ENCODE results near the gene MAPK8. TPM values are rescaled to one million over a fixed set of nuclear protein-coding genes. Genes with fewer than 3 reads are reported as not detected.

Gene MAPK8
- 54.3 TPM for total RNA-seq

DNA sequence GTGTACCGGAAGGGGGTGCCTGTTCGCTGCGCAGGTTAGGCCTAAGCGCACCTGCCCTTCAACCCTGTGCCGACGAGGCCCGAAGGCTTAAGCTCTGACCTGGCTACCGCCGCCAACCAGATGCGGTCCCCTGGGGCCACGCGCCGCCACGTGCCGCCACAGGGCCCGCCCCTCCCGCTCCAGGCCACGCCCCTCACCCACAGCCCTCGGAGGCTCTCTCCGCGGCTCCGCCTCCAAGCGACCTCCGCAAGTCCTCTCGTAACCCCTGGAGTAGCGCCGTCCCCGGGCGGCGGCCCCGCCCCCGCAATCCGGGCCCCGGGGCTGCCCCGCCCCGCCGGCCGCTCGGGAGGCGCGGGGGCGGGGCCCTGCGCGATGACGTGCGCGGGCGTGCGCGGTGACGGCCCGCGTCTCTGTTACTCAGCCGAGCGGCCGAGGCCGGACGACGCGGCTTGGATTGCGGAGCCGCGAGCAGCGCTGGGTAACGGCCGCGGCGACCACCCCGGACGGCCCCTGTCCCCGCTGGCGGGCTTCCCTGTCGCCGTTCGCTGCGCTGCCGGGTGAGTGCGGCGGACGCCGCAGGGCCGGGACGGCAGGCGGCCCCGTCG, at the start of gene MAPK8:
Gene MAPK8 (plus strand): TSS at position 413 of the 605 bp plus-strand sequence. CDS start 94,984 bp downstream, outside the sequence.
- Histone ChIP-seq H3K27ac (peak within 1 kb of the TSS; percentile 92), H3K4me1 (peaks cover 29% of the 10 kb centered on the region), H3K36me3 (no peaks in the 10 kb centered on the region), H3K9me3 (no peaks in the 10 kb centered on the region), H3K4me3 (peak within 1 kb of the TSS; percentile 70 to 78), H3K27me3 (no peaks in the 10 kb centered on the region)
- TF ChIP-seq, protein P1, sequence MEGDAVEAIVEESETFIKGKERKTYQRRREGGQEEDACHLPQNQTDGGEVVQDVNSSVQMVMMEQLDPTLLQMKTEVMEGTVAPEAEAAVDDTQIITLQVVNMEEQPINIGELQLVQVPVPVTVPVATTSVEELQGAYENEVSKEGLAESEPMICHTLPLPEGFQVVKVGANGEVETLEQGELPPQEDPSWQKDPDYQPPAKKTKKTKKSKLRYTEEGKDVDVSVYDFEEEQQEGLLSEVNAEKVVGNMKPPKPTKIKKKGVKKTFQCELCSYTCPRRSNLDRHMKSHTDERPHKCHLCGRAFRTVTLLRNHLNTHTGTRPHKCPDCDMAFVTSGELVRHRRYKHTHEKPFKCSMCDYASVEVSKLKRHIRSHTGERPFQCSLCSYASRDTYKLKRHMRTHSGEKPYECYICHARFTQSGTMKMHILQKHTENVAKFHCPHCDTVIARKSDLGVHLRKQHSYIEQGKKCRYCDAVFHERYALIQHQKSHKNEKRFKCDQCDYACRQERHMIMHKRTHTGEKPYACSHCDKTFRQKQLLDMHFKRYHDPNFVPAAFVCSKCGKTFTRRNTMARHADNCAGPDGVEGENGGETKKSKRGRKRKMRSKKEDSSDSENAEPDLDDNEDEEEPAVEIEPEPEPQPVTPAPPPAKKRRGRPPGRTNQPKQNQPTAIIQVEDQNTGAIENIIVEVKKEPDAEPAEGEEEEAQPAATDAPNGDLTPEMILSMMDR (IDR thresholded peaks at IDR 0.05), result no peak
- peak; percentile 74 to 93 for TF ChIP-seq POLR2A (IDR thresholded peaks at IDR 0.05)
- TF ChIP-seq POLR2AphosphoS5 (IDR thresholded peaks at IDR 0.05; ENCODE audit: insufficient read depth in 1 of 2, low read depth in 1 of 2), result peak in 1 of 2 donors; percentile 21
- DNase-seq (ENCODE audit: extremely low spot score in 2 of 2), result no peak
- intact Hi-C loops (cut with DNase I), result no loop called here

DNA sequence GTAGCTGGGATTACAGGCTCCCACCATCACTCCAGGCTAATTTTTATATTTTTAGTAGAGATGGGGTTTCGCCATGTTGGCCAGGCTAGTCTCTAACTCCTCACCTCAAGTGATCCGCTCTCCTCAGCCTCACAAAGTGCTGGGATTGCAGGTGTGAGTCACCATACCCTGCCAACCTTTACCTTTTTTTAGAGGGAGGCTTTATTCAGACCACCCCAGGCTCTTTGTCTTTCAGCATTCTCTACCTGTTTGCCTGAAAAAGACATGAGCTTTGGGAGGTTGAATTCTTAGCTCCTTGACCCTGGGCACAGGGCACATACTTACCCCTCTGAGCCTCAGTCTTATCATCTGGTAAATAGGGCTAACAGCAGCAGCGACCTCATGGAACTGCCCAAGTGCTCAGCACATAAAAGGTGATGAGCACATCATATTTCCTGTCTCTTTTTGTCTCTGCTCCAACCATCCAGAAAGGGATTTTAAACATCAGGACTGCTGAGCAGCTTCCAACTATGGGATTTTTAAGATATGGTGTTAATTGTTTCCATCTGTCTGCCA, 49.0 kb upstream of the MAPK8 start:
- no peak overlapping the region for H3K27ac ChIP-seq
- intact Hi-C loops (cut with DNase I), result no loop called here
- no peaks in the 10 kb centered on the region for H3K9me3 ChIP-seq
- no peaks in the 10 kb centered on the region for H3K4me1 ChIP-seq
- H3K36me3 ChIP-seq, result no peaks in the 10 kb centered on the region
- TF ChIP-seq POLR2A (IDR thresholded peaks at IDR 0.05) (no peak), POLR2AphosphoS5 (IDR thresholded peaks at IDR 0.05; ENCODE audit: insufficient read depth in 1 of 2, low read depth in 1 of 2) (no peak)
- TF ChIP-seq, protein P1 (IDR thresholded peaks at IDR 0.05), result no peak
- no peak for DNase-seq (ENCODE audit: extremely low spot score in 2 of 2)
- H3K27me3 ChIP-seq, result no peaks in the 10 kb centered on the region
- H3K4me3 ChIP-seq, result no peak overlapping the region

DNA sequence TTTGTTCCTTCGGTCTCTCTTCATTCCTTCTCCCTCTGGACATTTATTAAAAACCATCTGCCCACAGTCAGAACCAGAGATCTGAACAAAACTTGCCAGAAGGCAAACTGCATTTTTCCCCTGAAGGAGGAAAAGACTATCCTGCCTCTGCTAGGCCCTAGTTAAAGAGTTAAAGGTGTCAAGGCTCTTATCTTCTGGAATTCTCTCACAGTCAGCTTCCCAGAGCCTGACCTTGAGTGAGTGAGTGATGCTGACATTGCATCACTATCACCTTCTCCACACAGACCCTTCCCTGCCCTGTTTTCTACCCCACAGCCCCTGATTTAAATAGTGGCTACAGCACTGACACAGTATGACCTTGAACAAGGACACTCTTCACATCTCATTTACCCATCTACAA, 48.4 kb upstream of the MAPK8 start:
- no peak for DNase-seq (ENCODE audit: extremely low spot score in 2 of 2)
- Histone ChIP-seq H3K4me3 (no peak overlapping the region), H3K27ac (no peak overlapping the region), H3K4me1 (no peaks in the 10 kb centered on the region), H3K36me3 (no peaks in the 10 kb centered on the region), H3K27me3 (no peaks in the 10 kb centered on the region), H3K9me3 (no peaks in the 10 kb centered on the region)
- intact Hi-C loops (cut with DNase I), result no loop called here
- TF ChIP-seq, protein P1 (IDR thresholded peaks at IDR 0.05), result no peak
- TF ChIP-seq POLR2AphosphoS5 (IDR thresholded peaks at IDR 0.05; ENCODE audit: insufficient read depth in 1 of 2, low read depth in 1 of 2) (no peak), POLR2A (IDR thresholded peaks at IDR 0.05) (no peak)

DNA sequence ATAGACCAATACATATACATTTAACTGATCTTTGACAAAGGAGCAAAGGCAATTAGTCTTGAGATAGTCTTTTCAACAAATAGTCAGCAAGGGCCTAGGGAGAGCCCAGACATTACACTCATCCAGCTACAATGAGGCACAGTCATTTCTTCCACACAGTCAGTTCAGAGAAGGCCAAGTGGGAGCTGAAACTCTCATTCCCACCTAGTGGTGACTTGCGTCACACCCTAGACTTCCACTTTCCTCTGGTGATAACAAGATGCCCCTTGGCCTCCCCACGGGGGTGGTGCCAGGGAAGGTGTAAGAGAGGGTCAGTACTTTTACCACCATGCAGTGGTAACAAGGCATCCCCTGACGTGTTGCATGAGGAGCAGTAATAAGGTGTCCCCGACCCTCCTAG, 39.9 kb upstream of the MAPK8 start:
- TF ChIP-seq, protein P1 (IDR thresholded peaks at IDR 0.05), result no peak
- no peak for TF ChIP-seq POLR2AphosphoS5 (IDR thresholded peaks at IDR 0.05; ENCODE audit: insufficient read depth in 1 of 2, low read depth in 1 of 2)
- TF ChIP-seq POLR2A (IDR thresholded peaks at IDR 0.05), result no peak
- Histone ChIP-seq H3K4me3 (no peak overlapping the region), H3K36me3 (no peaks in the 10 kb centered on the region), H3K27me3 (no peaks in the 10 kb centered on the region), H3K4me1 (no peaks in the 10 kb centered on the region), H3K9me3 (no peaks in the 10 kb centered on the region), H3K27ac (no peak overlapping the region)
- intact Hi-C loops (cut with DNase I), result no loop called here
- DNase-seq (ENCODE audit: extremely low spot score in 2 of 2), result no peak

DNA sequence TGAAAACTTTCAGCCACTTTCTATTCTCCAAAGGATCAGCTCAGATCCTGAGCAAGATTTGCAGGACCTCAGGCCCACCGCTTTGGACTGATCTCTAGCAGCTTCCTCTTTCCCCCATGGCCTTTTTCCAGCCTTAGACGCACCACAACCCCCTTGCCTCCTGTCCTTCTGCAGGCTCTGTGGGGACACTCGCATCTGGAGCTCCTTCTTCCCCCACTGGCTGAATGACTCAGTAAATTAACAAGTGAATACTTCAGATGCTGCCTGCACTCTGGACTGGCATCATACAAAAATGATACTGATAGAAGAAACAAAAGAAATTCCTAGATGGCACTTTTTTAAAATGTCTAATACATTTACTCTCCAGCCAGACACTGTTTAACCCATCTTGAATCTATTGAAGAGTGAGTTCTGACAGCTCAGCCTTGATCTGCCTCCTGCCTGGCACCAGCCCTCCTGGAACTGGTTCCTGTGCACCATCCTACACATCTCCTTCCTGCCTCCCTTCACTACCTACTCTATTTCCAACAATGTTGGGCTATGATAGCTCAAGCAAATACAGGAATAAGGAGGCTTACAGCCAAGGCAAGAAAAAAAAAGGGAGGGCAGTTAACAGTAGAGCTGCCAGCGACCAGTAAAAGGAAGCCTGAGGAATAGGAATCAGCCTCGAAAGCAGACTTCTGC, 35.3 kb upstream of the MAPK8 start:
- DNase-seq (ENCODE audit: extremely low spot score in 2 of 2), result no peak
- no peaks in the 10 kb centered on the region for H3K36me3 ChIP-seq
- no peak for TF ChIP-seq POLR2A (IDR thresholded peaks at IDR 0.05)
- TF ChIP-seq, protein P1 (IDR thresholded peaks at IDR 0.05), result no peak
- TF ChIP-seq POLR2AphosphoS5 (IDR thresholded peaks at IDR 0.05; ENCODE audit: insufficient read depth in 1 of 2, low read depth in 1 of 2), result no peak
- H3K4me1 ChIP-seq, result no peaks in the 10 kb centered on the region
- H3K27me3 ChIP-seq, result no peaks in the 10 kb centered on the region
- intact Hi-C loops (cut with DNase I), result no loop called here
- H3K9me3 ChIP-seq, result no peaks in the 10 kb centered on the region
- H3K27ac ChIP-seq, result no peak overlapping the region
- no peak overlapping the region for H3K4me3 ChIP-seq
